CD14-positive monocyte (primary cell): Measurements from ENCODE around the gene SGO2. TPM values are rescaled to one million over a fixed set of nuclear protein-coding genes. Genes with fewer than 3 reads are reported as not detected.

Source experiments
- DNase-seq, 3 donors: peaks; one replicate each; pipeline ENCODE4 v3.0.0-alpha.2; 2011 to 2022
- H2AFZ ChIP-seq: 2 replicates; pipeline ENCODE4 v1.6.0; 2012; ENCODE audit warnings: mild to moderate bottlenecking, low read depth, low read length, inconsistent platforms; ENCODE audit not compliant: insufficient read depth, poor library complexity, severe bottlenecking
- H3K27ac ChIP-seq, 2 donors: 1 replicate in 1 of 2; 2 replicates in 1 of 2; pipeline ENCODE4 v1.5.1; 2012 to 2013; ENCODE audit warnings: low read length in 2 of 2, control low read depth in 1 of 2, inconsistent platforms in 1 of 2, low read depth in 1 of 2, mild to moderate bottlenecking in 1 of 2
- H3K27me3 ChIP-seq, 2 donors: one replicate each; pipeline versions ENCODE4 v1.6.0 to v1.6.1; 2011 to 2013; ENCODE audit warnings: low read length in 2 of 2; ENCODE audit not compliant: control insufficient read depth in 2 of 2, insufficient read depth in 2 of 2
- H3K36me3 ChIP-seq, 2 donors: replicated peaks in 1 of 2; 1 replicate in 1 of 2; 2 replicates in 1 of 2; pipeline versions ENCODE4 v1.5.1 to v1.6.1; 2012 to 2013; ENCODE audit warnings: low read length in 2 of 2, control low read depth in 1 of 2, inconsistent platforms in 1 of 2, mild to moderate bottlenecking in 1 of 2; ENCODE audit not compliant: insufficient read depth in 2 of 2, control insufficient read depth in 1 of 2
- H3K4me1 ChIP-seq, 2 donors: 1 replicate in 1 of 2; 2 replicates in 1 of 2; pipeline versions ENCODE4 v1.5.1 to v1.6.1; 2012 to 2013; ENCODE audit warnings: low read length in 2 of 2, control low read depth in 1 of 2, inconsistent platforms in 1 of 2, mild to moderate bottlenecking in 1 of 2, moderate library complexity in 1 of 2; ENCODE audit not compliant: insufficient read depth in 2 of 2, control insufficient read depth in 1 of 2
- H3K4me2 ChIP-seq: replicated peaks from 2 replicates; pipeline ENCODE3; 2012; ENCODE audit warnings: low read length, moderate library complexity, mild to moderate bottlenecking; ENCODE audit not compliant: poor library complexity, severe bottlenecking; ENCODE audit errors: extremely low read depth
- H3K4me3 ChIP-seq, 3 experiments: fragments of 200-600 bp in 1 of 3; sonication (generic) in 1 of 3; replicated peaks in 1 of 3; 1 replicate in 2 of 3; 2 replicates in 1 of 3; pipeline ENCODE4 v1.5.1; 2011 to 2013; ENCODE audit warnings: low read length in 3 of 3, mild to moderate bottlenecking in 3 of 3, control low read depth in 2 of 3, low read depth in 2 of 3, inconsistent platforms in 1 of 3, moderate library complexity in 1 of 3
- H3K79me2 ChIP-seq: 2 replicates; pipeline ENCODE4 v1.6.0; 2012; ENCODE audit warnings: mild to moderate bottlenecking, control low read depth, inconsistent platforms, low read length, moderate library complexity; ENCODE audit not compliant: insufficient read depth
- H3K9ac ChIP-seq: 2 replicates; pipeline ENCODE4 v1.6.0; 2017; ENCODE audit warnings: low read length, mild to moderate bottlenecking; ENCODE audit not compliant: insufficient read depth, poor library complexity, severe bottlenecking
- H3K9me3 ChIP-seq, 2 donors: replicated peaks in 1 of 2; 1 replicate in 1 of 2; 2 replicates in 1 of 2; pipeline versions ENCODE4 v1.5.1 to v1.6.1; 2012 to 2013; ENCODE audit warnings: low read length in 2 of 2, control low read depth in 1 of 2; ENCODE audit not compliant: control insufficient read depth in 1 of 2, insufficient read depth in 1 of 2
- H4K20me1 ChIP-seq: 2 replicates; pipeline ENCODE4 v1.6.0; 2012; ENCODE audit warnings: mild to moderate bottlenecking, low read length, control low read depth, moderate library complexity; ENCODE audit not compliant: insufficient read depth
- H3K27ac Mint-ChIP-seq, 7 donors: one replicate each; pipeline ENCODE4 v1.8.0; 2020; ENCODE audit warnings: mild to moderate bottlenecking in 7 of 7, mixed read lengths in 7 of 7, moderate library complexity in 6 of 7, inconsistent platforms in 2 of 7
- H3K27me3 Mint-ChIP-seq, 3 donors: one replicate each; pipeline ENCODE4 v1.8.0; 2021 to 2022; ENCODE audit warnings: low read depth in 3 of 3, mild to moderate bottlenecking in 3 of 3, mixed read lengths in 3 of 3, moderate library complexity in 3 of 3, inconsistent platforms in 1 of 3
- H3K36me3 Mint-ChIP-seq, 2 donors: one replicate each; pipeline ENCODE4 v1.8.0; 2020; ENCODE audit warnings: mixed read lengths in 2 of 2, inconsistent platforms in 1 of 2, mild to moderate bottlenecking in 1 of 2
- H3K4me1 Mint-ChIP-seq: one replicate; pipeline ENCODE4 v1.8.0; 2020; ENCODE audit warnings: mild to moderate bottlenecking, mixed read lengths
- H3K4me3 Mint-ChIP-seq, 2 donors: one replicate each; pipeline ENCODE4 v1.8.0; 2020; ENCODE audit warnings: mild to moderate bottlenecking in 2 of 2, mixed read lengths in 2 of 2, moderate library complexity in 1 of 2
- H3K9me3 Mint-ChIP-seq, 7 donors: one replicate each; pipeline ENCODE4 v1.8.0; 2020 to 2022; ENCODE audit warnings: mixed read lengths in 7 of 7, mild to moderate bottlenecking in 6 of 7, moderate library complexity in 6 of 7, inconsistent platforms in 2 of 7
- WGBS: methylation state at CpG from one replicate; pipeline ENCODE4 v1.1.5; 2013; ENCODE audit warnings: missing lambda C conversion rate; ENCODE audit not compliant: insufficient coverage; 5-methylcytosine and 5-hydroxymethylcytosine counted together
- intact Hi-C, 2 donors: fragments of 100-400 bp; cut with micrococcal nuclease; formaldehyde crosslinking; loops; one replicate each; pipeline versions ENCODE4 v1.15.0 to v1.15.1; 2023
- polyA plus RNA-seq, 3 donors: library from polyadenylated mRNA; depleted of rRNA in 1 of 3; unstranded in 2 of 3; stranded (reverse) in 1 of 3; fragments of 300-500 nt in 2 of 3; fragments of >200 nt in 1 of 3; fragmentation: Illumina TruSeq in 2 of 3; gene quantifications; 1 replicate in 2 of 3; 2 replicates in 1 of 3; pipeline ENCODE4 v1.2.3, GENCODE V29; 2012 to 2021
- TF ChIP-seq, protein P1 (sequence below): fragments of 200-600 bp; IDR thresholded peaks from one replicate; pipeline ENCODE4 v1.8.0; 2022; ENCODE audit warnings: antibody characterized with exemption, mild to moderate bottlenecking

The SGO2 gene
- polyA plus RNA-seq, 3 donors = 0.49 to 1.5 (median 1.4) TPM

DNA sequence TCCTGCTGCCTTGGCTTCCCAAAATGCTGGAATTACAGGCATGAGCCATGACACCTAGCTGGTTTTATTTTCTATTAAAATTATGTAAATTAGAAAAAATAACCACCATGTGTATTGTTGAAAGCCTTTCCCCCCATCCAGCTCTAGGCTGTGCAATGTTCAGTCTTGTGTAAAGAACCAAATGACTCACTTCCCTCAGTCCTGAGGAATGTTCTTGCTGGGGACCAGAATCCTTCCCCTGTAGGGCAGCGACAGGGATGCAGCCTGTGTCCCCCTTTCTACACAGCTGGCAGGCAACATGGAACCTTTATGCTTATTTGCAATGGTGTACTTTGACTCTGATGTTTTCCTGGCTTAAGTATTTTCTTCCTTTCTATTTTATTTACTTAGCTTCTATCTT lies 89.2 kb downstream of the SGO2 start:
- H3K27ac Mint-ChIP-seq = peak overlapping the region in 2 of 7 donors; percentile 45 to 50
- no CpG with 5 or more reads among the region's 1 CpG for WGBS
- no peak overlapping the region for H3K4me3 Mint-ChIP-seq
- H3K79me2 ChIP-seq = no peaks in the 10 kb centered on the region
- H3K27ac ChIP-seq = peak overlapping the region in 1 of 2 donors; percentile 80
- TF ChIP-seq, protein P1, sequence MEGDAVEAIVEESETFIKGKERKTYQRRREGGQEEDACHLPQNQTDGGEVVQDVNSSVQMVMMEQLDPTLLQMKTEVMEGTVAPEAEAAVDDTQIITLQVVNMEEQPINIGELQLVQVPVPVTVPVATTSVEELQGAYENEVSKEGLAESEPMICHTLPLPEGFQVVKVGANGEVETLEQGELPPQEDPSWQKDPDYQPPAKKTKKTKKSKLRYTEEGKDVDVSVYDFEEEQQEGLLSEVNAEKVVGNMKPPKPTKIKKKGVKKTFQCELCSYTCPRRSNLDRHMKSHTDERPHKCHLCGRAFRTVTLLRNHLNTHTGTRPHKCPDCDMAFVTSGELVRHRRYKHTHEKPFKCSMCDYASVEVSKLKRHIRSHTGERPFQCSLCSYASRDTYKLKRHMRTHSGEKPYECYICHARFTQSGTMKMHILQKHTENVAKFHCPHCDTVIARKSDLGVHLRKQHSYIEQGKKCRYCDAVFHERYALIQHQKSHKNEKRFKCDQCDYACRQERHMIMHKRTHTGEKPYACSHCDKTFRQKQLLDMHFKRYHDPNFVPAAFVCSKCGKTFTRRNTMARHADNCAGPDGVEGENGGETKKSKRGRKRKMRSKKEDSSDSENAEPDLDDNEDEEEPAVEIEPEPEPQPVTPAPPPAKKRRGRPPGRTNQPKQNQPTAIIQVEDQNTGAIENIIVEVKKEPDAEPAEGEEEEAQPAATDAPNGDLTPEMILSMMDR = no peak
- H3K9me3 ChIP-seq = no peaks in the 10 kb centered on the region
- H3K9ac ChIP-seq = no peak overlapping the region
- peak overlapping the region; percentile 72 for H2AFZ ChIP-seq
- no peaks in the 10 kb centered on the region for H3K36me3 Mint-ChIP-seq
- DNase-seq = peak; percentile 51 to 70 (median 54)
- no peak overlapping the region for H3K4me2 ChIP-seq
- no peaks in the 10 kb centered on the region for H3K36me3 ChIP-seq
- intact Hi-C loops = loop anchor here in 1 of 2 donors (10.0 kb wide), 1 partner anchor 200 kb away; the partner anchor contains the start of gene BZW1
- H3K4me3 ChIP-seq = no peak overlapping the region
- H4K20me1 ChIP-seq = no peaks in the 10 kb centered on the region
- peaks cover 0 to 3% (median 0%) of the 10 kb centered on the region in 3 donors for H3K27me3 Mint-ChIP-seq
- H3K27me3 ChIP-seq = no peaks in the 10 kb centered on the region
- H3K9me3 Mint-ChIP-seq = no peaks in the 10 kb centered on the region
- peaks cover 34% of the 10 kb centered on the region for H3K4me1 Mint-ChIP-seq
- H3K4me1 ChIP-seq = peaks cover 32 to 37% of the 10 kb centered on the region in 2 donors

DNA sequence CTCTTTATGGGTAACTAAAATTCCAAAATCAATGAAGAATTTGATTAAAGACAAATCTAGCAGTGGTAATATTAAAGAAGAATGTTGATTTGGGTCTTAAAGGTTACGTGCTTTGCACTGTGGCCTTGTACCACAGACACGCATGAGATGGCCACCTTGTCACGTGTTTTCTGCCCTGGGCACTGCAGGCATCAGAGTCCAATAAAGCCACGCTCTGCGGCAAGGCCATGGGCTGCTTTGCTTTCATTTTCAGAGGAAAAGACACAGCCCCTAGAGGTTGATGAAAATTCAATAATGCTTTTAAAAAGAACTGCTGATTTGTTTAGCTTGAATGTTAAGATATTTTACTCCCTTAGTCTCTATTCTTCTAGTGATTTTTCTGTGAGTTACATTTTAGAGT lies 90.2 kb downstream of the SGO2 start:
- peak overlapping the region; percentile 2 to 56 (median 36) for H3K4me3 ChIP-seq
- Mint-ChIP-seq H3K9me3 (no peaks in the 10 kb centered on the region), H3K4me1 (peaks cover 39% of the 10 kb centered on the region), H3K27me3 (peaks cover 0 to 3% (median 0%) of the 10 kb centered on the region in 3 donors), H3K36me3 (no peaks in the 10 kb centered on the region), H3K27ac (peak overlapping the region in 6 of 7 donors; percentile 45 to 88 (median 68)), H3K4me3 (peak overlapping the region; percentile 13 to 64)
- no peaks in the 10 kb centered on the region for H3K36me3 ChIP-seq
- intact Hi-C loops = loop anchor here in 1 of 2 donors (10.0 kb wide), 1 partner anchor 199 kb away; the partner anchor contains the start of gene BZW1
- DNase-seq = peak; percentile 40 to 63 (median 43)
- TF ChIP-seq, protein P1 = no peak
- H3K9me3 ChIP-seq = no peaks in the 10 kb centered on the region
- peak overlapping the region; percentile 45 to 80 for H3K27ac ChIP-seq
- H2AFZ ChIP-seq = peak overlapping the region; percentile 72
- H4K20me1 ChIP-seq = no peaks in the 10 kb centered on the region
- peak overlapping the region; percentile 61 for H3K4me2 ChIP-seq
- H3K79me2 ChIP-seq = no peaks in the 10 kb centered on the region
- H3K4me1 ChIP-seq = peaks cover 36 to 43% of the 10 kb centered on the region in 2 donors
- H3K9ac ChIP-seq = no peak overlapping the region
- 40% methylated on average over 4 of the region's 5 CpGs for WGBS
- H3K27me3 ChIP-seq = no peaks in the 10 kb centered on the region
